Epithelial cell of proximal tubule (primary cell): ENCODE data around the gene RBP7. TPM values are rescaled to one million over a fixed set of nuclear protein-coding genes. Genes with fewer than 3 reads are reported as not detected.
"Not testable (repeated sequence)": the region's sequence is repeated elsewhere in the genome, so short reads cannot be mapped to it uniquely, and the experiment has no call there.

Experiments
- DNase-seq: peaks from one replicate; pipeline ENCODE4 v3.0.0-alpha.2; 2011; ENCODE audit warnings: low read depth
- H3K4me3 ChIP-seq: 2 replicates; pipeline ENCODE4 v1.5.1; 2011; ENCODE audit warnings: low read depth, mild to moderate bottlenecking, low read length
- CTCF ChIP-seq: conservative IDR thresholded peaks from 2 replicates; pipeline ENCODE4 v1.5.1; 2012; ENCODE audit warnings: low read depth, mild to moderate bottlenecking, low read length
- total RNA-seq: library from RNA; depleted of rRNA; stranded (reverse); fragments of >200 nt; gene quantifications from 2 replicates; pipeline ENCODE4 v1.2.3, GENCODE V29; 2015

The RBP7 gene
- total RNA-seq, 1 donor from 2014 or later, result 24.3 TPM

GRCh38 chr1:9989773-9990172 is 7.3 kb upstream of the RBP7 start:
- no peak for DNase-seq
- TF ChIP-seq CTCF, result no peak
- H3K4me3 ChIP-seq, result no peak overlapping the region

GRCh38 chr1:9990944-9991343 is 6.1 kb upstream of the RBP7 start:
- DNase-seq, result no peak
- no peak overlapping the region for H3K4me3 ChIP-seq
- TF ChIP-seq CTCF, result no peak

GRCh38 chr1:9992910-9993309 is 4.1 kb upstream of the RBP7 start:
- no peak for TF ChIP-seq CTCF
- DNase-seq, result no peak
- H3K4me3 ChIP-seq, result no peak overlapping the region

GRCh38 chr1:9993561-9994075 is 3.4 kb upstream of the RBP7 start:
- no peak for TF ChIP-seq CTCF
- no peak overlapping the region for H3K4me3 ChIP-seq
- DNase-seq, result no peak

- no peak overlapping the region for H3K4me3 ChIP-seq
- TF ChIP-seq CTCF, result no peak
- DNase-seq, result no peak
These were observed 4.1 kb downstream of the RBP7 start for GRCh38 chr1:10001016-10001665.

- DNase-seq, H3K4me3 ChIP-seq: not testable (repeated sequence)
These were observed 8.2 kb downstream of the RBP7 start for GRCh38 chr1:10005248-10005647.

- H3K4me3 ChIP-seq, result no peak overlapping the region
- DNase-seq, result no peak
- TF ChIP-seq CTCF, result no peak
These were observed 10.1 kb downstream of the RBP7 start for GRCh38 chr1:10007169-10007568.
